ENCODE data around the gene JAM2. TPM values are rescaled to one million over a fixed set of nuclear protein-coding genes. Genes with fewer than 3 reads are reported as not detected.
"Not testable (repeated sequence)": the region's sequence is repeated elsewhere in the genome, so short reads cannot be mapped to it uniquely, and the experiment has no call there.

JAM2 gene
- total RNA-seq, 1 donor from 2014 or later = 78.1 TPM

- DNase-seq (ENCODE audit: low spot score) (no peak), ATAC-seq (no peak)
- intact Hi-C loops (cut with DNase I) = no loop called here
Observed at GRCh38 chr21:25701529-25701928, 62.5 kb downstream of the JAM2 start.

- intact Hi-C loops (cut with DNase I) = loop anchor here (5.0 kb wide), 1 partner anchor 101 kb away; the partner anchor contains the start of gene MRPL39
- DNase-seq (ENCODE audit: low spot score) (peak; percentile 67), ATAC-seq (peak; percentile 22)
Observed at GRCh38 chr21:25708467-25709065, 69.5 kb downstream of the JAM2 start.

GRCh38 chr21:25709684-25710265 lies 70.7 kb downstream of the JAM2 start:
- DNase-seq (ENCODE audit: low spot score) (no peak), ATAC-seq (no peak)
- intact Hi-C loops (cut with DNase I) = loop anchor here (5.0 kb wide), 1 partner anchor 102 kb away; the partner anchor contains the start of gene MRPL39

GRCh38 chr21:25710550-25710949 lies 71.5 kb downstream of the JAM2 start:
- no peak for DNase-seq (ENCODE audit: low spot score)
- ATAC-seq = no peak
- intact Hi-C loops (cut with DNase I) = no loop called here

- ATAC-seq; DNase-seq (ENCODE audit: low spot score); intact Hi-C loops (cut with DNase I): not testable (repeated sequence)
Observed at GRCh38 chr21:25714066-25714465, 75.0 kb downstream of the JAM2 start.

- ATAC-seq (no peak), DNase-seq (ENCODE audit: low spot score) (no peak)
- intact Hi-C loops (cut with DNase I) = no loop called here
Observed at GRCh38 chr21:25717491-25718147, 78.6 kb downstream of the JAM2 start.

GRCh38 chr21:25721987-25722386 lies 82.9 kb downstream of the JAM2 start:
- DNase-seq (ENCODE audit: low spot score) (no peak), ATAC-seq (no peak)
- intact Hi-C loops (cut with DNase I) = no loop called here

- intact Hi-C loops (cut with DNase I) = no loop called here
- DNase-seq (ENCODE audit: low spot score) (no peak), ATAC-seq (no peak)
Observed at GRCh38 chr21:25722631-25723030, 83.6 kb downstream of the JAM2 start.

- ATAC-seq = no peak
- DNase-seq (ENCODE audit: low spot score) = no peak
- intact Hi-C loops (cut with DNase I) = no loop called here
Observed at GRCh38 chr21:25732091-25732760, 93.2 kb downstream of the JAM2 start.

- ATAC-seq (no peak), DNase-seq (ENCODE audit: low spot score) (peak; percentile 73)
- intact Hi-C loops (cut with DNase I) = no loop called here
Observed at GRCh38 chr21:25733859-25734653, 95.0 kb downstream of the JAM2 start.

GRCh38 chr21:25734654-25734903 lies 95.5 kb downstream of the JAM2 start:
- DNase-seq (ENCODE audit: low spot score) = no peak
- ATAC-seq = peak; percentile 10

GRCh38 chr21:25734904-25735645 lies 96.0 kb downstream of the JAM2 start, which contains the start of the genes ATP5PF and GABPA:
ATP5PF (minus strand) TSS chr21:25734904; CDS start chr21:25729794, 5,110 bp downstream.
GABPA (plus strand) TSS chr21:25734972; CDS start chr21:25741599, 6,627 bp downstream.
- DNase-seq (ENCODE audit: low spot score) = peak; percentile 98
- peak; percentile 98 for ATAC-seq
- intact Hi-C loops (cut with DNase I) = no loop called here

More at GRCh38 chr21:25734654-25734903, 95.5 kb downstream of the JAM2 start:
- intact Hi-C loops (cut with DNase I) = no loop called here

GRCh38 chr21:25735646-25736597 lies 96.9 kb downstream of the JAM2 start:
- intact Hi-C loops (cut with DNase I) = no loop called here

GRCh38 chr21:25737421-25737820 lies 98.4 kb downstream of the JAM2 start:
- ATAC-seq (no peak), DNase-seq (ENCODE audit: low spot score) (no peak)
- intact Hi-C loops (cut with DNase I) = no loop called here

More at GRCh38 chr21:25735646-25736597, 96.9 kb downstream of the JAM2 start:
- DNase-seq (ENCODE audit: low spot score) (peak; percentile 92), ATAC-seq (no peak)

GRCh38 chr21:25742900-25743299 lies 103.8 kb downstream of the JAM2 start:
- intact Hi-C loops (cut with DNase I) = no loop called here
- ATAC-seq (no peak), DNase-seq (ENCODE audit: low spot score) (no peak)

GRCh38 chr21:25744854-25745253 lies 105.8 kb downstream of the JAM2 start:
- ATAC-seq = no peak

GRCh38 chr21:25750085-25750484 lies 111.0 kb downstream of the JAM2 start:
- ATAC-seq (no peak), DNase-seq (ENCODE audit: low spot score) (no peak)
- intact Hi-C loops (cut with DNase I) = no loop called here

More at GRCh38 chr21:25744854-25745253, 105.8 kb downstream of the JAM2 start:
- intact Hi-C loops (cut with DNase I) = no loop called here
- no peak for DNase-seq (ENCODE audit: low spot score)
